ENCODE data around the gene ANKFY1.

- TF ChIP-seq EP300 (IDR thresholded peaks at IDR 0.05) (no peak), CTCF (IDR thresholded peaks at IDR 0.05) (no peak)
Measured at GRCh38 chr17:4182043-4182442, 81.7 kb downstream of the ANKFY1 start.
